Measurements from ENCODE around the gene ATXN1.

Gene ATXN1

DNA sequence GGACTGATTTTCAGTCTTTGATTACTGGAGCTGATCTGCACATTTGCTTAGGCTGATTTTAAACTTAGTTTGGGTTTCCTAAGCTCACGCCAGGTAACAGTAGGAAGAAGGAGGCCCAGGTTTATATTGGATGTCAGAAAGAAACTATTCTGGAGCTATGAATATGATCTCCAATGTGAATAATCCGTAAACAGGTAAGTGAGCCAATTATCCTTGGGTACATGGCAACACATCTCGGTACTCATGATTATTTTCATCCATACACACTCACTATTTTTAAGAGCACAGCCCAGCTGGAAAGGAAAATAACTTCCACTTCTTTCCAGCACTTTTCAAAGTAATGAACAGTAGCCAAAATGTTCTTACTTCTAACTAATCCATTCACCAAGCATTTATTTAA, 7.0 kb downstream of the ATXN1 start:
- no peaks in the 10 kb centered on the region for H3K27me3 ChIP-seq (ENCODE audit: insufficient read depth, poor library complexity, severe bottlenecking)
- DNase-seq (ENCODE audit: low read depth in 1 of 2, low spot score in 1 of 2): no peak
- H3K4me3 ChIP-seq (replicated peaks; ENCODE audit: insufficient read depth, low read length): no peak overlapping the region
- TF ChIP-seq POLR2AphosphoS5 (IDR thresholded peaks at IDR 0.05; ENCODE audit: low read depth): no peak
- TF ChIP-seq, protein P1, sequence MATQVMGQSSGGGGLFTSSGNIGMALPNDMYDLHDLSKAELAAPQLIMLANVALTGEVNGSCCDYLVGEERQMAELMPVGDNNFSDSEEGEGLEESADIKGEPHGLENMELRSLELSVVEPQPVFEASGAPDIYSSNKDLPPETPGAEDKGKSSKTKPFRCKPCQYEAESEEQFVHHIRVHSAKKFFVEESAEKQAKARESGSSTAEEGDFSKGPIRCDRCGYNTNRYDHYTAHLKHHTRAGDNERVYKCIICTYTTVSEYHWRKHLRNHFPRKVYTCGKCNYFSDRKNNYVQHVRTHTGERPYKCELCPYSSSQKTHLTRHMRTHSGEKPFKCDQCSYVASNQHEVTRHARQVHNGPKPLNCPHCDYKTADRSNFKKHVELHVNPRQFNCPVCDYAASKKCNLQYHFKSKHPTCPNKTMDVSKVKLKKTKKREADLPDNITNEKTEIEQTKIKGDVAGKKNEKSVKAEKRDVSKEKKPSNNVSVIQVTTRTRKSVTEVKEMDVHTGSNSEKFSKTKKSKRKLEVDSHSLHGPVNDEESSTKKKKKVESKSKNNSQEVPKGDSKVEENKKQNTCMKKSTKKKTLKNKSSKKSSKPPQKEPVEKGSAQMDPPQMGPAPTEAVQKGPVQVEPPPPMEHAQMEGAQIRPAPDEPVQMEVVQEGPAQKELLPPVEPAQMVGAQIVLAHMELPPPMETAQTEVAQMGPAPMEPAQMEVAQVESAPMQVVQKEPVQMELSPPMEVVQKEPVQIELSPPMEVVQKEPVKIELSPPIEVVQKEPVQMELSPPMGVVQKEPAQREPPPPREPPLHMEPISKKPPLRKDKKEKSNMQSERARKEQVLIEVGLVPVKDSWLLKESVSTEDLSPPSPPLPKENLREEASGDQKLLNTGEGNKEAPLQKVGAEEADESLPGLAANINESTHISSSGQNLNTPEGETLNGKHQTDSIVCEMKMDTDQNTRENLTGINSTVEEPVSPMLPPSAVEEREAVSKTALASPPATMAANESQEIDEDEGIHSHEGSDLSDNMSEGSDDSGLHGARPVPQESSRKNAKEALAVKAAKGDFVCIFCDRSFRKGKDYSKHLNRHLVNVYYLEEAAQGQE (IDR thresholded peaks at IDR 0.05; ENCODE audit: insufficient replicate concordance, low read depth): no peak
- TF ChIP-seq, protein P2, sequence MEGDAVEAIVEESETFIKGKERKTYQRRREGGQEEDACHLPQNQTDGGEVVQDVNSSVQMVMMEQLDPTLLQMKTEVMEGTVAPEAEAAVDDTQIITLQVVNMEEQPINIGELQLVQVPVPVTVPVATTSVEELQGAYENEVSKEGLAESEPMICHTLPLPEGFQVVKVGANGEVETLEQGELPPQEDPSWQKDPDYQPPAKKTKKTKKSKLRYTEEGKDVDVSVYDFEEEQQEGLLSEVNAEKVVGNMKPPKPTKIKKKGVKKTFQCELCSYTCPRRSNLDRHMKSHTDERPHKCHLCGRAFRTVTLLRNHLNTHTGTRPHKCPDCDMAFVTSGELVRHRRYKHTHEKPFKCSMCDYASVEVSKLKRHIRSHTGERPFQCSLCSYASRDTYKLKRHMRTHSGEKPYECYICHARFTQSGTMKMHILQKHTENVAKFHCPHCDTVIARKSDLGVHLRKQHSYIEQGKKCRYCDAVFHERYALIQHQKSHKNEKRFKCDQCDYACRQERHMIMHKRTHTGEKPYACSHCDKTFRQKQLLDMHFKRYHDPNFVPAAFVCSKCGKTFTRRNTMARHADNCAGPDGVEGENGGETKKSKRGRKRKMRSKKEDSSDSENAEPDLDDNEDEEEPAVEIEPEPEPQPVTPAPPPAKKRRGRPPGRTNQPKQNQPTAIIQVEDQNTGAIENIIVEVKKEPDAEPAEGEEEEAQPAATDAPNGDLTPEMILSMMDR (IDR thresholded peaks at IDR 0.05; ENCODE audit: insufficient read depth, low read length): no peak
- no peak for TF ChIP-seq GABPA (IDR thresholded peaks at IDR 0.05; ENCODE audit: low read depth)
- no peak for TF ChIP-seq SPI1 (IDR thresholded peaks at IDR 0.05; ENCODE audit: borderline replicate concordance, low read depth)
- no peak overlapping the region for H3K27ac ChIP-seq (replicated peaks)

DNA sequence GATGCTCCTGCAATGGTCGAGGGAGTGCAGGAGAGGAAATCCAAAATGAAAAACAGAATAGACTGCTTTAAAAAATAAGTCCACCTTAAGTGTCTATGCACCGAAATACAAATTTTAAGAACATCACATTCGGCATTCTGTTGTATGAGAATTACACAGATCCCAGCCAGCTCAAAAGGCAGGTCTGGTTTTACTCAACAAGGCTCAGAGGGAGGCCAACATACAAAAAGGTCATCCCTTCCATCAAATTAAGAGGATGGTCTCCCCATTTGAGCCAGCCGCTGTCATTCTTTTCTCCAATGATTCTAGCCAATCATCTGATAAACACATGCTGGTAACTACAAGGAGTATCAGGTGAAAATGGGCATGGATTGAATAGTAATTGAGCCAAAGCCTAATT, 7.9 kb downstream of the ATXN1 start:
- no peak overlapping the region for H3K27ac ChIP-seq (replicated peaks)
- no peak for DNase-seq (ENCODE audit: low read depth in 1 of 2, low spot score in 1 of 2)
- H3K4me3 ChIP-seq (replicated peaks; ENCODE audit: insufficient read depth, low read length): no peak overlapping the region
- no peaks in the 10 kb centered on the region for H3K27me3 ChIP-seq (ENCODE audit: insufficient read depth, poor library complexity, severe bottlenecking)
- TF ChIP-seq GABPA (IDR thresholded peaks at IDR 0.05; ENCODE audit: low read depth) (no peak), POLR2AphosphoS5 (IDR thresholded peaks at IDR 0.05; ENCODE audit: low read depth) (no peak), SPI1 (IDR thresholded peaks at IDR 0.05; ENCODE audit: borderline replicate concordance, low read depth) (no peak)
- TF ChIP-seq, protein P1 (IDR thresholded peaks at IDR 0.05; ENCODE audit: insufficient replicate concordance, low read depth): no peak
- TF ChIP-seq, protein P2 (IDR thresholded peaks at IDR 0.05; ENCODE audit: insufficient read depth, low read length): no peak

DNA sequence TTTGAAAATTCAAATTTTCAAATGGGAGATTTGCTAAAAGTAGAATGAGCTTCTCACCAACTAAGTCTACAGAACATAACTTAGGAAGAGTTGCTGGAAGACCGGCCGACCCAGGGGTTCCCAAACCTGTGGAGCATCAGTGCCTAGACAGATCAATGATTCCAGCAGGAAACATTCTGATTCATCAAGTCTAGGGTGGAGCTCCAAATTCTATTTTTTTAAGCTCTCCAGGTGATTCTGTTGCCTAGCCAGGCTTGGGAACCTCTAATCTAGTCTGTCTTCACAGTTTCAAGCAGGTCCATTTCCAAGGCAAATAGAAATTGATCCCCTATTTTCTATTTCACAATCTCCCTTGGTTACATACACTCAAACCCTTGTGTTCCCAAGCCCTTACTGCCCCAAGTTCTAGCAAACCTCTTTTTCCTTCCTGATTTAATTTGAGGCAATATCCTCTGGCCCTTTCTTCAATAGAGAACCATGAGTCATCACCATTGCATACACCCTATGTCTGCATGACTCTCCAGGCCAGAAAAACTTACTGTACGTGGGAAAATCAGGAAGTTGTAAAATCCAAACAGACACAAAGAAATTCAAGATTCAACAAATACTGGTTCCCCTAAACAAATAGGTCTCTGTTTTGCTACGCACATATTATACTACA, 8.9 kb downstream of the ATXN1 start:
- peak; percentile 80 to 84 for DNase-seq (ENCODE audit: low read depth in 1 of 2, low spot score in 1 of 2)
- no peaks in the 10 kb centered on the region for H3K27me3 ChIP-seq (ENCODE audit: insufficient read depth, poor library complexity, severe bottlenecking)
- no peak overlapping the region for H3K4me3 ChIP-seq (replicated peaks; ENCODE audit: insufficient read depth, low read length)
- TF ChIP-seq, protein P2 (IDR thresholded peaks at IDR 0.05; ENCODE audit: insufficient read depth, low read length): no peak
- TF ChIP-seq SPI1 (IDR thresholded peaks at IDR 0.05; ENCODE audit: borderline replicate concordance, low read depth) (no peak), GABPA (IDR thresholded peaks at IDR 0.05; ENCODE audit: low read depth) (0 out of 2 replicates have a peak, but pooled peaks have one; percentile 12), POLR2AphosphoS5 (IDR thresholded peaks at IDR 0.05; ENCODE audit: low read depth) (no peak)
- TF ChIP-seq, protein P1 (IDR thresholded peaks at IDR 0.05; ENCODE audit: insufficient replicate concordance, low read depth): no peak
- peak overlapping the region; percentile 35 for H3K27ac ChIP-seq (replicated peaks)

All from HL-60 (cell line).